Sigmoid colon (tissue), 7 donors: ENCODE measurements around the gene GNPNAT1. TPM values are rescaled to one million over a fixed set of nuclear protein-coding genes. Genes with fewer than 3 reads are reported as not detected.
"Not testable (repeated sequence)": the region's sequence is repeated elsewhere in the genome, so short reads cannot be mapped to it uniquely, and the experiment has no call there.

Experiments
- DNase-seq: peaks from one replicate; pipeline ENCODE4 v3.0.0-alpha.2; 2019
- H3K27ac ChIP-seq, 4 donors: fragments of 200-600 bp; sonication (generic); one replicate each; pipeline ENCODE4 v1.5.1; 2016 to 2019; ENCODE audit warnings: mild to moderate bottlenecking in 1 of 4
- H3K27me3 ChIP-seq, 3 donors: fragments of 200-600 bp; sonication (generic); one replicate each; pipeline ENCODE4 v1.5.1; 2019; ENCODE audit warnings: mild to moderate bottlenecking in 1 of 3
- H3K36me3 ChIP-seq, 4 donors: fragments of 200-600 bp; sonication (generic); one replicate each; pipeline ENCODE4 v1.5.1; 2016 to 2019
- H3K4me1 ChIP-seq, 4 donors: fragments of 200-600 bp; sonication (generic); one replicate each; pipeline ENCODE4 v1.5.1; 2017 to 2019
- H3K4me3 ChIP-seq, 4 donors: fragments of 200-600 bp; sonication (generic); one replicate each; pipeline ENCODE4 v1.5.1; 2017 to 2019; ENCODE audit warnings: mild to moderate bottlenecking in 2 of 4, moderate library complexity in 1 of 4
- H3K9me3 ChIP-seq, 4 donors: fragments of 200-600 bp in 3 of 4; sonication (generic) in 3 of 4; one replicate each; pipeline versions ENCODE4 v1.5.1 to v1.6.1; 2013 to 2019
- CTCF ChIP-seq, 4 experiments: fragments of 450-650 bp in 3 of 4; fragments of 200-600 bp in 1 of 4; IDR thresholded peaks; one replicate each; pipeline ENCODE4 v1.5.1; 2016 to 2019; ENCODE audit warnings: antibody characterized with exemption in 4 of 4, mild to moderate bottlenecking in 3 of 4, moderate library complexity in 2 of 4
- EP300 ChIP-seq, 4 donors: sonication (generic); formaldehyde crosslinking; IDR thresholded peaks; one replicate each; pipeline ENCODE4 v1.6.1; 2017; ENCODE audit warnings: antibody characterized with exemption in 4 of 4
- POLR2A ChIP-seq, 2 donors: fragments of 450-650 bp; IDR thresholded peaks; one replicate each; pipeline ENCODE4 v1.6.1; 2016; ENCODE audit warnings: antibody characterized with exemption in 2 of 2, mild to moderate bottlenecking in 2 of 2, moderate library complexity in 2 of 2
- POLR2AphosphoS5 ChIP-seq, 4 donors: sonication (generic); formaldehyde crosslinking; IDR thresholded peaks; one replicate each; pipeline ENCODE4 v1.6.1; 2017; ENCODE audit warnings: antibody characterized with exemption in 4 of 4
- WGBS, 2 donors: extraction: QIAGEN DNeasy Blood & Tissue Kit; methylation state at CpG; one replicate each; pipeline ENCODE4 v1.1.7; 2013; 5-methylcytosine and 5-hydroxymethylcytosine counted together
- intact Hi-C: fragments of 100-400 bp; cut with DNase I; formaldehyde crosslinking; loops from one replicate; pipeline ENCODE4 v1.15.1; 2023
- polyA plus RNA-seq, 3 donors: library from polyadenylated mRNA; stranded (reverse); fragments of 200-250 nt; gene quantifications; one replicate each; pipeline ENCODE4 v1.2.3, GENCODE V29; 2013
- total RNA-seq, 4 donors: library from RNA; depleted of rRNA; stranded (reverse); fragments of >200 nt; gene quantifications; one replicate each; pipeline ENCODE4 v1.1.0, GENCODE V29; 2016
- donor health status: healthy with polysubstance abuse.
- donor health status: Bipolar disorder and iron deficiency.
- donor health status: healthy.

Gene GNPNAT1
- total and polyA plus RNA-seq, 7 donors, result 13.3 to 34.9 (median 18.8) TPM

GRCh38 chr14:52776816-52777215 lies 14.6 kb downstream of the GNPNAT1 start:
- peaks cover 0 to 61% (median 0%) of the 10 kb centered on the region in 4 donors for H3K36me3 ChIP-seq
- no peak for TF ChIP-seq POLR2AphosphoS5 (IDR thresholded peaks at IDR 0.05)
- no peak for TF ChIP-seq POLR2A (IDR thresholded peaks at IDR 0.05)
- TF ChIP-seq CTCF (IDR thresholded peaks at IDR 0.05), result no peak
- TF ChIP-seq EP300 (IDR thresholded peaks at IDR 0.05), result no peak
- H3K27ac ChIP-seq, result no peak overlapping the region
- H3K27me3 ChIP-seq, result no peaks in the 10 kb centered on the region
- no peaks in the 10 kb centered on the region for H3K9me3 ChIP-seq
- intact Hi-C loops, result no loop called here
- 87 to 88% methylated on average over 7 of the region's 7 CpGs for WGBS, 2 donors
- no peak for DNase-seq
- H3K4me1 ChIP-seq, result no peaks in the 10 kb centered on the region
- H3K4me3 ChIP-seq, result no peak overlapping the region

- no peaks in the 10 kb centered on the region for H3K9me3 ChIP-seq
- intact Hi-C loops, result no loop called here
- DNase-seq, result no peak
- no peak for TF ChIP-seq EP300 (IDR thresholded peaks at IDR 0.05)
- TF ChIP-seq CTCF (IDR thresholded peaks at IDR 0.05), result no peak
- TF ChIP-seq POLR2A (IDR thresholded peaks at IDR 0.05), result no peak
- TF ChIP-seq POLR2AphosphoS5 (IDR thresholded peaks at IDR 0.05), result no peak
- no peak overlapping the region for H3K4me3 ChIP-seq
- no peaks in the 10 kb centered on the region for H3K27me3 ChIP-seq
- no peak overlapping the region for H3K27ac ChIP-seq
- H3K4me1 ChIP-seq, result no peaks in the 10 kb centered on the region
- H3K36me3 ChIP-seq, result peaks cover 9 to 36% (median 13%) of the 10 kb centered on the region in 4 donors
Measured at GRCh38 chr14:52769887-52770286, 21.5 kb downstream of the GNPNAT1 start.

DNA sequence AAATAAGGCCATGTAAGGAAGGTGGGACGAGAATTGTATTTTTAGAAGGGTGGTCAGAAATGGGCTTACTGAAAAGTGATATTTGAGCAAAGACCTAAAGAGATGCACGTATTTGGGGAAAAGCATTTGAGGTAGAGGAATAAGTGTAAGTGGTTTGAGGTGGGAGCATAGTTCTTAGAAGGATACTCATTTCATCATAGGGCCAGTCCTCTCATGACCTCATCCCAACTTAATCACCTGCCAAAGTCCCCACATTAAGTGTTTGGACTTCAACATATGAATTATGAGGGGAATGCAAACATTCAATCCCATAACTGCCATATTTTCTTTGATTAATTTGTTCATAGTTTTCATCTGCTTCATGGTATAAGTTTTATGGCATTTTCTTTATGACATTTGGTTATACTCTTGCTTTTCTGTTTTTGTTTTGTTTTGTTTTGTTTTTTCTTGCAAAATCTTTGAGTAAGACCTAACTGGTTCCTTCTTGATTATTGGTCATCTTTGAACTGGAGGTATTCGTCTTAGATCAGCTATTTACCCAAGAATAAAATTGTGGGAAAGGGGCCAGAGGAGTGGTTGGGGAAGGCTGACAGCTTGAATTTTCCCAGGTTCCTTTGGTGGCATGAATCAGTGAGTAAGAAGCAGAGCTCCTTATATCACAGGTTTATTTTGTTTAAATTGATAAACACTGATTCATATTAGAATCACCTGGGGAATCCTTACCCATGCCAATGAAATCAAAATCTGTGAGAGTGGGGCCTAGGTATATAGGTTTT lies 24.2 kb downstream of the GNPNAT1 start:
- no peaks in the 10 kb centered on the region for H3K27me3 ChIP-seq
- TF ChIP-seq CTCF (IDR thresholded peaks at IDR 0.05) (no peak), POLR2A (IDR thresholded peaks at IDR 0.05) (no peak), POLR2AphosphoS5 (IDR thresholded peaks at IDR 0.05) (no peak)
- no peak for DNase-seq
- intact Hi-C loops, result no loop called here
- peaks cover 9 to 34% (median 13%) of the 10 kb centered on the region in 4 donors for H3K36me3 ChIP-seq
- H3K4me3 ChIP-seq, result no peak overlapping the region
- no peak overlapping the region for H3K27ac ChIP-seq
- H3K4me1 ChIP-seq, result no peaks in the 10 kb centered on the region
- WGBS, 2 donors, result 89 to 93% methylated on average over 3 of the region's 3 CpGs
- H3K9me3 ChIP-seq, result no peaks in the 10 kb centered on the region

DNA sequence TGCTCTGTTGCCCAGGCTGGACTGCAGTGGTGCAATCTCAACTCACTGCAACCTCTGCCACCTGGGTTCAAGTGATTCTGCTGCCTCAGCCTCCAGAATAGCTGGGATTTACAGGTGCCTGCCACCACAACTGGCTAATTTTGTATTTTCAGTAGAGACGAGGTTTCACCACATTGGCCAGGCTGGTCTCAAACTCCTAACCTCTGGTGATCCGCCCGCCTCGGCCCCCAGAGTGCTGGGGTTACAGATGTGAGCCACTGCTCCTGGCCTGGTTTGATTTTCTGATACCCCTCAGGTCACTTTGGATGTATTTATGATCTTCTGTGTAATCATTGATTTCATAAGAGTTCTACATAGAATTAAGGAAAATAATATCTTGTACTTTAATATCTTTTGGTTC lies 28.5 kb downstream of the GNPNAT1 start:
- H3K4me3 ChIP-seq, H3K27ac ChIP-seq, intact Hi-C loops, H3K9me3 ChIP-seq, DNase-seq, H3K27me3 ChIP-seq, H3K4me1 ChIP-seq: not testable (repeated sequence)
- 89 to 96% methylated on average over 4 of the region's 4 CpGs for WGBS, 2 donors
- peaks cover 0 to 29% (median 2%) of the 10 kb centered on the region in 4 donors for H3K36me3 ChIP-seq

DNA sequence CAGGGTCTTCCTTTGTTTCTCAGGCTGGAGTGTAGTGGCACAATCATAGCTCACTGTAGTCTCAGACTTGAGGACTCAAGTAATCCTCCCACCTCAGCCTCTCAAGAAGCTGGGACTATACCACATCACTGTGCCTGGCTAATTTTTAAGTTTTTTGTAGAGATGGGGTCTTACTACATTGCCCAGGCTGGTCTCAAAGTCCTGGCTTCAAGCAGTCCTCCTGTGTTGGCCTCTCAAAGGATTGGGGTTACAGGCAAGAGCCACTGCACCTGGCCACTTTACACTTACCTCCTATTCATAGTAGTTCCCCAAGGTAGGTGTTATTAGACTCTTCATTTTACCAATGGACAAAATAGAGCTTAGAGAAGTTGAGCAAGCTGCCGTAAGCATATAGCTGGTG lies 32.3 kb downstream of the GNPNAT1 start:
- Histone ChIP-seq H3K27me3 (no peaks in the 10 kb centered on the region), H3K27ac (no peak overlapping the region), H3K36me3 (peaks cover 0 to 32% (median 2%) of the 10 kb centered on the region in 4 donors), H3K9me3 (no peaks in the 10 kb centered on the region), H3K4me1 (no peaks in the 10 kb centered on the region), H3K4me3 (no peak overlapping the region)
- no peak for DNase-seq
- no peak for TF ChIP-seq EP300 (IDR thresholded peaks at IDR 0.05)
- no peak for TF ChIP-seq POLR2A (IDR thresholded peaks at IDR 0.05)
- no peak for TF ChIP-seq POLR2AphosphoS5 (IDR thresholded peaks at IDR 0.05)
- no peak for TF ChIP-seq CTCF (IDR thresholded peaks at IDR 0.05)
- intact Hi-C loops, result no loop called here
- WGBS, 2 donors, result 93 to 98% methylated on average over 1 of the region's 1 CpG
